ENCODE data around the gene PLEKHN1. TPM values are rescaled to one million over a fixed set of nuclear protein-coding genes. Genes with fewer than 3 reads are reported as not detected.
A peak's percentile ranks its signal among the peaks of the same experiment; 100 is the strongest.
"Not testable (repeated sequence)": the region's sequence is repeated elsewhere in the genome, so short reads cannot be mapped to it uniquely, and the experiment has no call there.

The PLEKHN1 gene
- total RNA-seq, 1 experiment from 2014 or later = 2.4 TPM

GRCh38 chr1:1006305-1007159 is 40.2 kb downstream of the PLEKHN1 start:
- DNase-seq (ENCODE audit: low spot score) = peak; percentile 88

GRCh38 chr1:1010131-1010530 is 43.8 kb downstream of the PLEKHN1 start:
- DNase-seq (ENCODE audit: low spot score) = not testable (repeated sequence)

- no peak for DNase-seq (ENCODE audit: low spot score)
These were observed 45.2 kb downstream of the PLEKHN1 start for GRCh38 chr1:1011396-1011949.

- DNase-seq (ENCODE audit: low spot score) = not testable (repeated sequence)
These were observed 46.4 kb downstream of the PLEKHN1 start for GRCh38 chr1:1012736-1013104.

- peak; percentile 79 for DNase-seq (ENCODE audit: low spot score)
These were observed 47.0 kb downstream of the PLEKHN1 start, which contains the start of gene ISG15 for GRCh38 chr1:1013105-1013921. TSS of gene ISG15 (plus strand) at chr1:1013497. CDS start at chr1:1013574, 77 bp downstream.

- peak; percentile 52 for DNase-seq (ENCODE audit: low spot score)
These were observed 47.8 kb downstream of the PLEKHN1 start for GRCh38 chr1:1013922-1014648.

- DNase-seq (ENCODE audit: low spot score) = peak; percentile 41
These were observed 48.8 kb downstream of the PLEKHN1 start for GRCh38 chr1:1014799-1015681.

- peak; percentile 27 for DNase-seq (ENCODE audit: low spot score)
These were observed 51.4 kb downstream of the PLEKHN1 start for GRCh38 chr1:1017397-1018320.

- not testable (repeated sequence) for DNase-seq (ENCODE audit: low spot score)
These were observed 52.0 kb downstream of the PLEKHN1 start for GRCh38 chr1:1018321-1018685.

GRCh38 chr1:1019122-1019999 is 53.1 kb downstream of the PLEKHN1 start:
- DNase-seq (ENCODE audit: low spot score) = peak; percentile 90

GRCh38 chr1:1020000-1020404 is 53.7 kb downstream of the PLEKHN1 start, which contains the start of gene AGRN:
TSS of gene AGRN (plus strand) at chr1:1020120. CDS start at chr1:1020173, 53 bp downstream.
- peak; percentile 36 for DNase-seq (ENCODE audit: low spot score)

GRCh38 chr1:1020415-1021009 is 54.2 kb downstream of the PLEKHN1 start:
- peak; percentile 45 for DNase-seq (ENCODE audit: low spot score)

GRCh38 chr1:1021010-1021919 is 55.0 kb downstream of the PLEKHN1 start:
- DNase-seq (ENCODE audit: low spot score) = peak; percentile 64

- DNase-seq (ENCODE audit: low spot score) = peak; percentile 71
These were observed 55.6 kb downstream of the PLEKHN1 start for GRCh38 chr1:1021920-1022259.

GRCh38 chr1:1022302-1023009 is 56.2 kb downstream of the PLEKHN1 start:
- DNase-seq (ENCODE audit: low spot score) = peak; percentile 43

- peak; percentile 80 for DNase-seq (ENCODE audit: low spot score)
These were observed 57.4 kb downstream of the PLEKHN1 start for GRCh38 chr1:1023700-1024099.
